Neuronal stem cell (in vitro differentiated cells): ENCODE data around the gene SPATA9.
"Not testable (repeated sequence)": the region's sequence is repeated elsewhere in the genome, so short reads cannot be mapped to it uniquely, and the experiment has no call there.

Experiments used
- DNase-seq: peaks from one replicate; pipeline ENCODE4 v3.0.0-alpha.2; 2013; ENCODE audit warnings: low spot score
- H2AFZ ChIP-seq: one replicate; pipeline ENCODE4 v1.6.1; 2013; ENCODE audit warnings: mild to moderate bottlenecking, low read length, inconsistent platforms
- H2AK5ac ChIP-seq: 2 replicates; pipeline ENCODE4 v1.6.1; 2013; ENCODE audit warnings: low read depth, mild to moderate bottlenecking, inconsistent platforms, low read length, moderate library complexity, mixed read lengths
- H2BK120ac ChIP-seq: 2 replicates; pipeline ENCODE4 v1.6.1; 2013; ENCODE audit warnings: low read depth, mild to moderate bottlenecking, inconsistent platforms, low read length, moderate library complexity, mixed read lengths
- H2BK12ac ChIP-seq: one replicate; pipeline ENCODE4 v1.6.1; 2013; ENCODE audit warnings: low read length, inconsistent platforms
- H2BK15ac ChIP-seq: 2 replicates; pipeline ENCODE4 v1.6.1; 2013; ENCODE audit warnings: mild to moderate bottlenecking, low read length, inconsistent platforms, mixed read lengths
- H2BK5ac ChIP-seq: one replicate; pipeline ENCODE4 v1.6.1; 2013; ENCODE audit warnings: inconsistent platforms, mild to moderate bottlenecking, low read length, moderate library complexity
- H3K14ac ChIP-seq: one replicate; pipeline ENCODE4 v1.6.1; 2013; ENCODE audit warnings: low read length, inconsistent platforms
- H3K18ac ChIP-seq: 2 replicates; pipeline ENCODE4 v1.6.1; 2013; ENCODE audit warnings: low read length, inconsistent platforms
- H3K23ac ChIP-seq: 2 replicates; pipeline ENCODE4 v1.6.1; 2013; ENCODE audit warnings: low read depth, mild to moderate bottlenecking, mixed read lengths, low read length, inconsistent platforms; ENCODE audit not compliant: poor library complexity
- H3K27ac ChIP-seq: replicated peaks from 3 replicates; pipeline ENCODE4 v1.5.1; 2013; ENCODE audit warnings: low read length, inconsistent platforms
- H3K27me3 ChIP-seq, 3 experiments: 2 replicates each; pipeline ENCODE4 v1.6.1; 2013; ENCODE audit warnings: low read length in 3 of 3, mild to moderate bottlenecking in 2 of 3, inconsistent platforms in 1 of 3, low read depth in 1 of 3, mixed read lengths in 1 of 3, moderate library complexity in 1 of 3; ENCODE audit not compliant: control insufficient read depth in 3 of 3, insufficient read depth in 3 of 3
- H3K36me3 ChIP-seq, 2 donors: replicated peaks in 1 of 2; 2 replicates each; pipeline ENCODE4 v1.6.1; 2013; ENCODE audit warnings: low read length in 2 of 2; ENCODE audit not compliant: control insufficient read depth in 2 of 2, insufficient read depth in 2 of 2
- H3K4ac ChIP-seq: 2 replicates; pipeline ENCODE4 v1.6.1; 2013; ENCODE audit warnings: inconsistent platforms, mild to moderate bottlenecking, low read length, moderate library complexity
- H3K4me1 ChIP-seq, 2 donors: 1 replicate in 1 of 2; 2 replicates in 1 of 2; pipeline ENCODE4 v1.6.1; 2013; ENCODE audit warnings: low read length in 2 of 2, low read depth in 1 of 2; ENCODE audit not compliant: control insufficient read depth in 2 of 2, insufficient read depth in 1 of 2
- H3K4me2 ChIP-seq: one replicate; pipeline ENCODE4 v1.6.1; 2013; ENCODE audit warnings: mild to moderate bottlenecking, low read length, inconsistent platforms; ENCODE audit not compliant: insufficient read depth, poor library complexity, severe bottlenecking
- H3K4me3 ChIP-seq, 2 donors: 2 replicates each; pipeline ENCODE4 v1.5.1; 2013; ENCODE audit warnings: low read length in 2 of 2, mild to moderate bottlenecking in 2 of 2, inconsistent platforms in 1 of 2, moderate library complexity in 1 of 2
- H3K79me1 ChIP-seq: one replicate; pipeline ENCODE4 v1.6.1; 2013; ENCODE audit warnings: low read depth, mild to moderate bottlenecking, inconsistent platforms, low read length, moderate library complexity
- H3K9ac ChIP-seq: one replicate; pipeline ENCODE4 v1.6.1; 2013; ENCODE audit warnings: mild to moderate bottlenecking, low read depth, low read length, inconsistent platforms; ENCODE audit not compliant: poor library complexity
- H3K9me3 ChIP-seq, 2 donors: replicated peaks in 1 of 2; 2 replicates each; pipeline versions ENCODE3 to v1.6.1; 2013; ENCODE audit warnings: low read length in 2 of 2, mild to moderate bottlenecking in 2 of 2, inconsistent platforms in 1 of 2, low read depth in 1 of 2, mixed read lengths in 1 of 2, moderate library complexity in 1 of 2; ENCODE audit not compliant: control insufficient read depth in 2 of 2, insufficient read depth in 1 of 2
- H4K8ac ChIP-seq: one replicate; pipeline ENCODE4 v1.6.1; 2013; ENCODE audit warnings: low read depth, mild to moderate bottlenecking, inconsistent platforms, low read length, moderate library complexity
- H4K91ac ChIP-seq: one replicate; pipeline ENCODE4 v1.6.1; 2013; ENCODE audit warnings: low read length, low read depth, mild to moderate bottlenecking, inconsistent platforms; ENCODE audit not compliant: poor library complexity
- WGBS, 2 donors: extraction: QIAGEN DNeasy Blood & Tissue Kit; methylation state at CpG; one replicate each; pipeline ENCODE4 v1.1.7; 2013; ENCODE audit warnings: missing lambda C conversion rate in 2 of 2, mixed read lengths in 1 of 2; ENCODE audit not compliant: insufficient read length in 2 of 2, insufficient replicate concordance in 1 of 2; ENCODE audit errors: extremely low coverage in 2 of 2; 5-methylcytosine and 5-hydroxymethylcytosine counted together

SPATA9 gene

GRCh38 chr5:95708876-95709275, 26.1 kb upstream of the SPATA9 start:
- no peaks in the 10 kb centered on the region for H3K9me3 ChIP-seq

GRCh38 chr5:95707534-95708188, 24.9 kb upstream of the SPATA9 start:
- not testable (repeated sequence) for DNase-seq

More at GRCh38 chr5:95708876-95709275, 26.1 kb upstream of the SPATA9 start:
- Histone ChIP-seq H4K8ac (no peak overlapping the region), H3K4me1 (peaks cover 3% of the 10 kb centered on the region in 2 donors), H3K23ac (no peak overlapping the region), H3K36me3 (no peaks in the 10 kb centered on the region), H3K27ac (no peak overlapping the region), H2BK5ac (no peak overlapping the region), H3K4ac (no peak overlapping the region), H3K27me3 (no peaks in the 10 kb centered on the region), H2BK15ac (no peak overlapping the region), H4K91ac (no peak overlapping the region), H3K4me3 (no peak overlapping the region), H3K4me2 (no peak overlapping the region), H3K79me1 (no peaks in the 10 kb centered on the region), H2AFZ (no peak overlapping the region), H2BK120ac (no peak overlapping the region), H2BK12ac (no peak overlapping the region), H3K9ac (no peak overlapping the region), H2AK5ac (no peak overlapping the region), H3K14ac (no peak overlapping the region), H3K18ac (no peak overlapping the region)
- no peak for DNase-seq
- WGBS, 2 donors, result no CpG with 5 or more reads among the region's 7 CpGs

GRCh38 chr5:95707055-95707454, 24.3 kb upstream of the SPATA9 start:
- Histone ChIP-seq H2BK5ac (no peak overlapping the region), H3K9me3 (no peaks in the 10 kb centered on the region), H4K91ac (no peak overlapping the region), H3K18ac (no peak overlapping the region), H2AK5ac (no peak overlapping the region), H2AFZ (no peak overlapping the region), H3K27ac (no peak overlapping the region), H3K4me1 (peaks cover 0 to 3% of the 10 kb centered on the region in 2 donors), H3K79me1 (no peaks in the 10 kb centered on the region), H3K4ac (no peak overlapping the region), H2BK15ac (no peak overlapping the region), H3K23ac (no peak overlapping the region), H3K27me3 (no peaks in the 10 kb centered on the region), H2BK120ac (no peak overlapping the region), H3K4me2 (no peak overlapping the region), H3K9ac (no peak overlapping the region), H3K4me3 (no peak overlapping the region), H3K14ac (no peak overlapping the region), H3K36me3 (no peaks in the 10 kb centered on the region), H2BK12ac (no peak overlapping the region), H4K8ac (no peak overlapping the region)
- WGBS, 2 donors, result no CpG with 5 or more reads among the region's 9 CpGs
- DNase-seq, result no peak

More at GRCh38 chr5:95707534-95708188, 24.9 kb upstream of the SPATA9 start:
- not testable (repeated sequence) for H3K4me1 ChIP-seq, H2AK5ac ChIP-seq, H2BK15ac ChIP-seq, H3K18ac ChIP-seq, H3K36me3 ChIP-seq, H2BK120ac ChIP-seq, H4K91ac ChIP-seq, H3K4me2 ChIP-seq, H3K9ac ChIP-seq, H3K4ac ChIP-seq, H4K8ac ChIP-seq, H3K23ac ChIP-seq, H3K79me1 ChIP-seq, H3K27ac ChIP-seq, H2BK5ac ChIP-seq, H3K27me3 ChIP-seq, H3K4me3 ChIP-seq, H3K14ac ChIP-seq, H2BK12ac ChIP-seq, H2AFZ ChIP-seq, H3K9me3 ChIP-seq
- no CpG with 5 or more reads among the region's 8 CpGs for WGBS, 2 donors

- H3K9ac ChIP-seq, H2BK15ac ChIP-seq, H4K91ac ChIP-seq, H2BK120ac ChIP-seq, H2BK5ac ChIP-seq, H3K4ac ChIP-seq, H3K79me1 ChIP-seq, H3K4me3 ChIP-seq, H3K27ac ChIP-seq, H3K4me2 ChIP-seq, H3K9me3 ChIP-seq, H2BK12ac ChIP-seq, H2AFZ ChIP-seq, H3K18ac ChIP-seq, H3K14ac ChIP-seq, H3K27me3 ChIP-seq, H3K23ac ChIP-seq, H3K36me3 ChIP-seq, H2AK5ac ChIP-seq, H3K4me1 ChIP-seq, H4K8ac ChIP-seq, DNase-seq: not testable (repeated sequence)
- WGBS, 2 donors, result no CpG with 5 or more reads among the region's 5 CpGs
These were observed 23.4 kb upstream of the SPATA9 start for GRCh38 chr5:95706196-95706595.
